Activated CD8-positive, alpha-beta memory T cell treated with anti-CD3 and anti-CD28 coated beads, Interleukin-2, amount 50 U/mL, for 1 hour (primary cell): ENCODE results near the gene TAOK2.
"Not testable (repeated sequence)": the region's sequence is repeated elsewhere in the genome, so short reads cannot be mapped to it uniquely, and the experiment has no call there.

ENCODE experiments used
- DNase-seq: peaks from one replicate; pipeline ENCODE4 v3.0.0-alpha.2; 2020; ENCODE audit errors: extremely low read depth

Gene TAOK2

DNA sequence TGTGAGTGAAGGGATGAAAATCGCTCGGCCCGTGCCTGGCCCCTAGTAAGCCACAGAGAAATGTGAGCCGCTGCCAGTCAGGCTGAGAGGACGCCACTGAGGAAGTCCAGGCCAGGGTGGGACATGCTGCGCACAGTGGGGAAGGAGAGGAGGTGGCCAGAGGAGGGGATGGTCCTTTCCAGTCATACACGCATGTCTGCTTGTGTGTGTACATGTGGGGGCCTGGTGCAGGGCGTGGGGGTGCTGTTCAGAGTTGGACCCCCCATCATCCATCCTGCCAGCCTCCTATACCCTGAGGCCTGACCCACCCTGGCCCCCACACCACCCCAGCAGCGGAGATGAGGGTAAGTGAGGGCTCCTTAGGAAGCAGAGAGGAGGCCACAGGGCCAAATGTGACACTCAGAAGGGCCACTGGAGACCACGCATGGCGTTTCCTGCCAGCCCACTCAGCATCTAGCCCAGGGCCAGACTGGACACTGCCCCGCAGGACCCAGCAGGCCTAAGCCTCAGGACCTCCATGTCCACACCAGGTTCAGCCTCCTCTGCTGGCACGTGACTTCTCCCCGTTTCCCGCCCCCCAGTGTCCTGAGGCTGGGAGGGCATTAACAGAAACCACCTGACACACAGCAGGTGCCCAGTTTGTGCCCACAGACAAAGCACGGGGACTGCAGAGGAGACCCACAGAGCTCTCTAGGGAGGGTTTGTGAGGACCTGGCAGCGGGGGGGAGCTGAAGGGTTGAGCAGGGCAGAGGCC lies 30.2 kb downstream of the TAOK2 start:
- DNase-seq = no peak

DNA sequence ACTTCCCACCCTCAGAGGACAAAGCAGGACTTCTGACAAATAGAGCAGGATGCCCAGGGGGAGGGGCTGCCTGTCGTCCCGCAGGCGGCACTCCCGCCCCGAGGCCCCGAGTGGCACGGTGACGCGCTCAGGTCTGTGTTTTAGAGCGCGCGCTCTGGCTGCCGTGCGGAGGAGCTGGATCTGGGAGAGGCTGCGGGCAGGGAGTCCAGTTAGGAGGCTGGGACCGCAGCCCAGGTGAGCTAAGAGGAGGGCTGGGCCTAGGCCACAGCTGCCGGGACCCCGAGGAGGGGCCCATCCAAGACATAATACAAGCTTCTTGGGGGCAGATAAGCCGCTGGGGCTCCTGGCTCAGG lies 30.7 kb downstream of the TAOK2 start:
- no peak for DNase-seq

DNA sequence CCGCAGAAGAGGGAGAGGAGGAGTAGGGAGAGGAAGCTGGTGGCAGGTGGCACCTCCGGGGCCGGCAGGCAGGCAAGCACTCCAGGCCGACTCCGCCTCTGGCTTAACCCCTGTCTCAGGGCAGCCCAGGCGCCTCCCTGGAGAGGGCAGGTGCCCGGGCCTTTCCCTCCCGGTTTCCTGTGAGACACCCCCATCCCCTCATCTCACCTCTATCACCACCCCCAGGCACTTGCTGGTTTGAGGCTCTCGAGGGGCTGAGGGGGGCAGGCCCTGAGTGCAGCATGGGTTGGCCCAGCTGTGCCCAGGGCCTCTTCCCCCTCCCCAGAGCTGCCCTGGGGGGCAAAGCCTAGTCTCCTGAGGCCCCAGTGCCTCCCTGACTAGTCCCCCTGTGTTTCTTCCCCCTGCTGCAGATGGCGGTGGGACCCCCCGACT lies 31.2 kb downstream of the TAOK2 start:
- DNase-seq = no peak

DNA sequence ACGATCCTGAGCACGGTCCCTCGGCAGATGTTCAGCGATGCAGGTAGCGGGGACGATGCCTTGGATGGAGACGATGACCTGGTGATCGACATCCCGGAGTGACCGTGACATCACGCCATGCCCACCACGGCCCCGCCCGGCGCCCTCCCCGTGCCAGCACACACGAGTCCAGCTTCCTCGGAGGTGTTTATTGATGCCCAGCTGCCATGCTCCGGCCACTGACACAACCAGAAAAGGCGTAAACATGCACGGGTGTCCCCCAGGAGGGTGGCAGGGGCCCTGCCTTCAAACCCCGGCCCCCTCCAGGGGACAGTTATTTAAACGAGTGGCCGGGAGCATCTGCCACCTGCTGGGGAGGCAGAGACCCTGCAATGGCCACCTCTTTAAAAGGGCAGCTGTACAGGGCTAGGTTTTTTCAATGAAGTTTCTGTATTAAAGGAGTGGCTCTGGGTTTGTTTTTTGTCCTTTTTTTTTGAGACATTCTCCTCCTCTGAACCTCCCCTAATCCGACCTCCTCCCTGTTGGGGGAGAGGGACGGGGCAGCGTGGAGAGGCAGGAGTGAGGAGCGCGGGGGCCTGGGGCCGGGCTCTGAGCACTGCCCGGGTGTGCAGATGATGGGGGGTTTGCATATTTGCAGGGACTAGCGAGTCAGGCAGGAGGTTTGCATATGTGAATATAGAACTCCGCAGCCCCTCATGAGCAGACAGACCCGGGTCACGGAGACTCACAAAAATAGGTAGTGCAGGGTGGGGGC lies 31.9 kb downstream of the TAOK2 start:
- DNase-seq = peak; percentile 12

DNA sequence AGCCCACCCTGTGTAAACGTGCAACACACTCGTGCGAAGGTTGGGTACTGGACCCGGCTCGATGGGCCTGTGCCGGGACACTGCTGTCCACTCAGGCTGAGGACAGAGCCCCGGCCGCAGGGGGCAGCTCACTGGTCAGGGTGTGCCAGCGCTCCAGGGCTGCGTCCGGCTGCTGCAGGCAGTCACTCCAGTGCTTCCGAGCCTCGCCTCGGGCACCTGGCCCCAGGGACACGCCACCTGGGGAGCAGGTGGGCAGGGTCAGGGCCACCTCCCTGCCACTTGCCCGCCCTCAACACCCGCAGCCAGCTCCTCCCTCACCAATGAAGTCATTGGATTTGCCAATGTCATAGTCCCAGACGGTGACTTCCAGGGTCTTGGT lies 32.4 kb downstream of the TAOK2 start:
- DNase-seq = no peak

DNA sequence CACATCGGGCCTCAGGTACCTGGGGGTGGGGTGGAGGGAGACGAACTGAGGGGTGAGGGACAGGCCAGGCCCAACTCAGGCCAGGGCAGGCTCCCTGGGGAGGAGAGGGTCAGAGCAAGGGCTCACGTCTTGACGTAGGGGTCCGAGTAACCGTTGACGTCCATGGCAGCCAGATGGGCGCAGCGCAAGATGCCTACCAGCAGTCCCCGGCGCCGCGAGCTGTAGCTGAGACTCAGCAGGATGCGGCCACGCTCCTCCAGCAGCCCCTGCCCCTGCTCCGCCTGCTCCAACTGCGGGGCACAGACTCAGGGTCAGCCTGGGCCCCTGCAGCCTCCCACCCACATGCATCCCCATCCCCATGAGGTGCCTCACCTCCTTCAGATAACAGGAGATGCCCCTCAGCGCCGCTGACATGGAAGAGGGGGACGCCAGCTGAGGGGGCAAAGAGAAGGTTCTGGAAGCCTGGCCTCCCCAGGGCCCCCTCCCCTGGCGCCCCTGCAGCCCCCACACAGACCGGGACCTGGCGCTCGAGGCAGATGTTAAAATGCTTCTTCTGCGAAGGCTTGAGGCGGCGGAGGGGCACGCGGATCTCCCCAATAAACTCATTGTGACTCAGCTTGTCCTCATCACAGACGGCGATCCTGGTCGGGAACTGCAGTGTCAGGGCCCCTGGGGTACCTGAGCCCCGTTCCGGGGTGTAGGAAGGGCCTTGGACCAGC lies 33.1 kb downstream of the TAOK2 start:
- DNase-seq = no peak

DNA sequence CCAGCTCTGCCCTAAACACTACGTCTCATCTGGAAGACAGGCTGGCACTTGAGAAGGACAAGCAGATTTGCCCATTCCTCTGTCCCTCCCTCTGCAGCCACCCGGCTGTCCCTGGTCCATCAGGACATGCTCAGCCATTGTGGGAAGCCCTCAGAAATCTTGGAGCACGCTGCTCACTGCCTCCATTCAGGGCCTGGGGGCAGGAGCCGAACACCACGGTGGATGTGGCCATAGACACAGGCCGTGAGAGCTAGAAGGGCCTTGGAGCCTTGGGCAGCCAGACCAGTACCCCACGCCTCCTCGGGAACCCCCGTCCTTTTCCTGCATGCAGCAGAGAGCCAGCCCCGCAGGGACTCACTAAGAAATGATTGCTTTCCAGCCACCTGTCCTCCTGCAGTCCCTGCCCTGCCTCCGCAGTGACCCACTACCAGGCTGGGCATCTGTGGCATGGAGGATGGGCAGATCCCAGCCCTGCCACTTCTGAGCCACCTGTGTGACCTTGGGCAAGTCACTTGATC lies 33.8 kb downstream of the TAOK2 start:
- DNase-seq = no peak

DNA sequence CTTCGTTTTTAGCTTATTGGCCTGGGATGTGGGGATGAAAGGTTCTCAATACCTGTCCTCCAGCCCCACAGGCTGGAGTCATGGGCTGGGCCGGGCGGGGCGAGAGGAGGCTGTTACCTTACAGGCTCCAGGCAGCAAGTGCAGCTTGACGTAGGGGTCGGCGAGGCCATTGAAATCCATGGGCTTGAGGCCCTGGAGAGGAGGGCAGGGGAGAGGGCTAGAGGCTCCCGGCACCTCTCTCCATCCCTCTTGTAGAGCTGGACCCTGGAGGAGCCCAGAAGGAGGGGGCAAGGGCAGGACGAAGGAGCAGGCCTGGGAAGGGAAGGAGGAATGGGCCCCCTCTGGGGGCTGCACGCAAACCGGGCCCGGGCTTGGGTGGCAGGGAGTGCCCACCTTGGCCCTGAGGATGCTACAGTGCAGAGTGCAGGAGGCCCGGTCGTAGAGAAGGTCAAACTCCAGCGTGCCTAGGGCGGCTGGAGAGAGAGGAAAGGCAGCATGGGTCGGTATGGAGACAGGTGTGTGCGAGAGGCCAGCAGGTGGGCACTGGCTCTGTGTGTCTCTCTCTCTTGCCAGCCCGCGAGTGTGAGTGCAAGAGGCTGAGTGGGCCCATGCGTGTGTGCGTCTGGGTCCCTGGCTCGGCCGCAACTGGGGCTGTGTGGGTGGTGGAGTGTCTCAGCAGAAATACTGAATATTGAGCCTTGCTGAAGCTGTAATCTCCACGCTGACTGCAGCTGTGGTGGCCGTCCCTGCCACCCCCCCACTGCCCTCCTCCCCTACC lies 35.6 kb downstream of the TAOK2 start:
- DNase-seq = no peak

DNA sequence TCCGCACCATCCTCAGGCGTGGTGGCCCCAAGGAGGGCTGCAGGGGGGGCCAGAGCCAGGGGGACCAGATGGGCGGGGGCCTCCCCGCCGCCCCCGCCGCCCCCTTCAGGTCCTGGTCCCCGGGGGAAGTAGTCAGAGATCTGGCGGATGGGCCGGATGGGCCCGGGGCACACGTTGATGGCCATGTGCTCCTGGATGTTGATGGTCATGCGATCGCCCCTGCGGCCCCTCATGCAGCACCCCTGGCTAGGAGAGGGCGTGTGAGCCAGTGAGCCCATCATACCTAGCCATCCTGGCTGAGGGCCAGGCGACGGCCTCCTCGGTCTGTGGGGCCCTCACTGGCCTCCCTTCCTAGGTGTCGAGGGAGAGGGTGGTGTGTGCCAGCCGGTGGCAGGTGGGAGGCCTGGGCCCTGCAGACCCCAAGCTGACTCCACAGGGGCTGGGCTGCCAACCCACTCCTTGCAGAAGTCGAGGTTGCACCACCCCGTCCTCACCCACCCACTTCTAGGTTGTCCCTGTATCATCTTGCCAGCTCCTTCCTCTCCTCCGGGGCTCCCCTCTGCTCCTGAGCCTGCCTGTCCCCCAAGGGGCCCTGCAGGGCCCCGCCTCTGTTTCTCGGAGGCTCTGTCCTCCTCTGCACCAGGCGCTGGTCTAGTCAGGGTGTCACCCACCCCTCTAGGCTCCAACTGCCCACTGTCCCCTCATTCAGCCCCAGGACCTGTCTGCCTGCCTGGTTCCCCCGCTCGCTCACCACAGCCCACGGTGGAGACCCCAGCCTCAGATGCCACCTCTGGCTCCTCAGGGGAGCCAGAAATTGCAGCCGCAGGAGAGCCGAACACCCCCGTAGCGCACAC lies 36.5 kb downstream of the TAOK2 start:
- DNase-seq = no peak

DNA sequence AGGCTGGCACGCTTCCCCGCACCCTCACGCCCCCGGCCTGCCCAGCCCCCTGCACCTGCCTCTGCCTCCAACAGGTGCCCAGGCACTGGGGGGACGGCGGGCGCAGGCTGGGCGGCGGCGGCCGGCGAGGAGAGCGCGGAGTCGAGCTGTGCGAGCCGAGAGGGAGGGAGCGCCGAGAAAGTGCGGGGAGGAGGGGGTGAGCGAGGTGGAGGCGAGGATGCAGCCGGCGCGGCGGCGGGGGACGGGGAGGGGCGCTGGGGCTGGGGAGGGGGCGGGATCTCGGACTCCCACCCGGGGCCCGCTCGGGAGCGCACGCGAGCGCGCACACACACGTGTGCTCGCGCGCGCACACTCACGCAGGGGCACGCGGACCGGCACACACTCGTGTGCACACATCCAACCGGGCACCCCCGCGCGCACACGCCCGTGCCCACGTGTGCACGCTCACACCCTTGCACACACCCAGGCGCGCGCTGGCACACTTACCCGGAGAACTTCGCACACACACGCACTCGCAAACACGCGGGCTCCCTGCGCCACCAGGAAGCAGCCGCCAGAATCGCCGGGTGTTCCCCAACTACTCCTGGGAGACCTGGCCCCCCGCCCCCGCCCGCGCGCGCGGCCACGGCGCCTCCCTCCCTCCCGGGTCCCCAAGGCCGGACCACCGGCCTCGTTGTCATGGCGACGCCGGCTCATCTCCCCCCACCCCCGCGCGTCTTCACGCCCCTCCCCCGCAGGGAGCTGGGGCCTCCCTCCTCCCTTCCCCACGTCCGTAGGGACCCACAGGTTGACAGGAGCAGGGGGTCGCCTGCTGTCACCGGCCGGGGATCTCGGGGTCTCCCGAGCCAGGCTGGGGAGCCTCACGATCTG lies 37.4 kb downstream of the TAOK2 start, which contains the start of gene DOC2A:
TSS of gene DOC2A (minus strand) at position 184 of the 870 bp plus-strand sequence. CDS start 805 bp downstream, outside the sequence.
- no peak for DNase-seq

DNA sequence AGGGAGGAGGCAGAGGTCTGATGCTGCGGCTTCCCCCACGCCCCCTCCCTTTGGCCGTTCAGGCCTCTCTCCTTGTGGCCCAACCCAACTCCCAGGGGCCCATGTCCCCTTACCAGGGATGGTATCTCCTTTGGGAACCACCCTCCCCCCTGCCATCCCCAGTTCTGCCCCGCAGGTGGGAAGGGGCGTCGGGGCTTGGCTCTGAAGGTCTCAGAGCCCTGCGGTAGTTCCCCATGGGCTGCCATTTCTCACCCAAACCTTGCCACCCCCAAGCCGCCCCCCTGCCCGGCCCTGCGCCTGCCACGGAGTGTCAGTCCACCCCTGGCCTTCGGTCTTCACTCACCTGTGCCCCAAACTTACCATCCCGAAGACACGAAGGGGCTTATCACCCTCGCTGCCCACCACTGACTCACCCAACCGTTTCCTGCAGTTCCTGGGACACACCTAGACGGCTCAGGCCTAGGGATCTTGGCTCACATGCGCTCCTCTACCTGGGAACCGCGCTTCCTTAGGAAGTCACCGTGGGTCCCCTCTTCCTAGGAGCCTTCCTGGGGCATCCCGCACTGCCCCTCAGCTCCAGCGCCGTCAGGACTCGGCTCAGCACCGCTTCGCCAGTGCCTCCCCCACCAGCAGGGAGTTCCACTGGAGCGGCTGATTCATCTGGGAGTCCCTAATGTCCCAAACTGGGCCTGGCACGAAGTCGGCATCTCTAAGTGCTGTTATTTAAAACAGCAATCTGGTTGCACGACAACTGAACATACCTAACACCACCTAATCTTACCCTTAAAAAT lies 38.2 kb downstream of the TAOK2 start:
- DNase-seq = no peak

DNA sequence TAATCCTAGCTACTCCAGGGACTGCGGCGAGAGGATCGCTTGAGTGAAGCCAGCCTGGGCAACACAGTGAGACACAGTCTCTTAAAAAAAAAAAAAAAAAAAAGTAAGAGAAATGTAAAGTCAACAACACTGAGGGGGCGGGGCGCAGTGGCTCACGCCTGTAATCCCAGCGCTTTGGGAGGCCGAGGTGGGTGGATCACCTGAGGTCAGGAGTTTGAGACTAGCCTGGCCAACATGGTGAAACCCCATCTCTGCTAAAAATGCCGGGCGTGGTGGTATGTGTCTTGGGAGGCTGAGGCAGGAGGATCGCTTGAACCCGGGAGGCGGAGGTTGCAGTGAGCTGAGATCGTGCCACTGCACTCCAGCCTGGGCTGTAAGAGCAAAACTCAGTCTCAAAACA lies 38.9 kb downstream of the TAOK2 start:
- not testable (repeated sequence) for DNase-seq

DNA sequence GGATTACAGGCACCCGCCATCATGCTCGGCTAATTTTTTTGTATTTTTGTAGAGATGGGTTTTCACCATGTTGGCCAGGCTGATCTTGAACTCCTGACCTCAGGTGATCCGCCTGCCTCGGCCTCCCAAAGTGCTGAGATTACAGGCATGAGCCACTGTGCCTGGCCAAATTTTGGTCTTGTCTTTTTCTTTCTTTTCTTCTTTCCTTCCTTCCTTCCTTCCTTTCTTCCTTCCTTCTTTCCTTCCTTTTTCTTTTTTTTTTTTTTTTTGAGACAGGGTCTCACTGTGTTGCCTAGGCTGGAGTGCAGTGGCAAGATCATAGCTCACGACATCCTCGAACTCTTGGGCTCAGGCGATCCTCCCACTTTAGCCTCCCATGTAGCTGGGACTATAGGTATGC lies 41.8 kb downstream of the TAOK2 start:
- not testable (repeated sequence) for DNase-seq

DNA sequence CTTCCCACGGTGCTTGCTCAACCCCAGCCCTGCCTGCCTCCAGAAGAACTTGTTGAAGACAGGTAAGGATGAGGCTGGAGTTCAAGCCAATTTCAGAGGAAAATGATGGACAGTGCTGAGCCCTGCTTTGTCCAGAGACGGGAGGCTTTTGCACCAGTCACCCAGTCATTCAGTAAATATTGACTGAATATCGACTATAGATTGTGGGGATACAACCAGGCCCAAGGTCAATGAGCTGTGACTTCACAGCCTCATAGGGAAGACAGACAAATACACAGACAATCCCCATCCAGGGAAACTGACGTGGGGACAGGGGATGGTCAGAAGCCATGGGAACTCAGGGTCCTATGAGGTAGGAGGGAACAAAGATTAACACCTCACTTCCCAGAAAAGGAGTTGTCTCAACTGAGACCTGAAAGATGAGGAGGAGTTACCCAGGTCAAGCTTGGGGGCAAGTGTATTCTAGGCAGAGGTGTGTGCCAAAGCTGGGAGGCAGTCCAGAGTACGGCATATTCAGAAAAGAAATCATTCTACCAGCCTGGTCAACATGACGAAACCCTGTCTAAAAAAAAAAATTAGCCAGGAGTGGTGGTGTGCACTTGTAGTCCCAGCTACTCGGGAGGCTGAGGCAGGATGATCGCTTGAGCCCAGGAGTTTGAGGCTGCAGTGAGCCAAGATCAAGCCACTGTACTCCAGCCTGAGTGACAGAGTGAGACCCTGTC lies 43.0 kb downstream of the TAOK2 start:
- DNase-seq = no peak

DNA sequence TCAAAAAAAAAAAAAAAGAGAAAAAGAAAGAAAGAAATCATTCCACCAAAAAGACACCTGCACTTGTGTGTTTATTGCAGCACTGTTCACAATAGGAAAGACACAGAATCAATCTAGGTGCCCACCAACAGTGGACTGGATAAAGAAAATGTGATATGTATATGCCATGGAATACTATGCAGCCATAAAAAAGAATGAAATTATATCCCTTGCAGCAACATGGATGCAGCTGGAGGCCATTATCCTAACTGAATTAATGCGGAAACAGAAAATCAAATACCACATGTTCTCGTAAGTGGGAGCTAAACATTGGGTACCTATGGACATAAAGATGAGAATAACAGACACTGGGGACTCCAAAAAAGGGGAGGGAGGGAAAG lies 43.6 kb downstream of the TAOK2 start:
- no peak for DNase-seq

DNA sequence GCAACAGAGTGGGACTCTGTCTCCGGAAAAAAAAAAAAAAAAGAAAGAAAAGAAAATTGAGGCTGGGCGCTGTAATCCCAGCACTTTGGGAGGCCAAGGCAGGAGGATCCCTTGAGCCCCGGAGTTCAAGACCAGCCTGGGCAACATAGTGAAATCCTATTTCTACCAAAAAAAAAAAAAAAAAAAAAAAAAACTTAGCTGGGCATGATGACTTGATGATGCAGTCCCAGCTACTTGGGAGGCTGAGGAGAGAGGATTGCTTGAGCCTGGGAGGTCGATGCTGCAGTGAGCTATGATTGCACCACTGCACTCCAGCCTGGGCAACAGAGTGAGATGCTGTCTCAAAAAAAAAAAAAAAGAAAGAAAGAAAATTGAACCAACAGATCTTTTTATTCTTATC lies 44.3 kb downstream of the TAOK2 start:
- not testable (repeated sequence) for DNase-seq

DNA sequence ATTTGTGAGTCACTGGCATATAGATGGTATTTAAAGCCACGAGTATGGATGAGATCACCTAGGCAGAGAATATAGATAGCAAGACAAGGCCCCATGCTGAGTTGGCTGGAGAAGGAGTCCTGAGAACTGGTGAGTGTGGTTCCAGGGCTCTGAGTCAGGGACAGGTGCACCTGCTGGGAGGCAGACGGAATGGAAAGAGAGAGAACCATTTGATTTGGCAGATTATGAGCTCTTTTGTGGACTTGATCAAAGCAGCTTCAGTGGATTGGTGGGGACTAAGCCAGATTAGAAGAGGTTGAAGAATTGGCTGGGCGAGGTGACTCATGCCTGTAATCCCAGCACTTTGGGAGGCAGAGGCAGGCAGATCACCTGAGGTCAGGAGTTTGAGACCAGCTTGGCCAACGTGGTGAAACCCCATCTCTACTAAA lies 45.1 kb downstream of the TAOK2 start:
- no peak for DNase-seq

DNA sequence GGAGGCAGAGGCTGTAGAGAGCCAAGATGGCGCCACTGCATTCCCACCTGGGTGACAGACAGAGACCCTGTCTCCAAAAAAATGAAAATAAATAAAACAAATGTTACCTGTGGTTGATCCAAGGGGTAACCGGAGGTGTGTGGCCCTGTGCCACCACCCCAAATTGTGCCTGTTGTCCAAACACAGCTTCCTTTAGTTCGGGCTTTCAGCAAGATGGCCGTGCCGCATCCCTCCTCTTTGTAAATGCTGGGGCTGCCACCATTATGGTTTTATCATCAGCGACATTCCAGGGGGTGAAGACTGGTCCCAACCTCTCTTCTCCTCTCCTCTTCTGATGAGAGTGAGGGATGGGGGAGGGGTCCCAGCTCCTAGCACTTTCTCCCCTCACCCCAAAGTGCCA lies 49.2 kb downstream of the TAOK2 start, which contains the start of gene C16orf92:
TSS of gene C16orf92 (plus strand) at position 312 of the 400 bp plus-strand sequence. CDS start 143 bp downstream, outside the sequence.
- no peak for DNase-seq
